Measurements from ENCODE around the gene NT5DC3.
A peak's percentile ranks its signal among the peaks of the same experiment; 100 is the strongest.
"Not testable (repeated sequence)": the region's sequence is repeated elsewhere in the genome, so short reads cannot be mapped to it uniquely, and the experiment has no call there.

The NT5DC3 gene

DNA sequence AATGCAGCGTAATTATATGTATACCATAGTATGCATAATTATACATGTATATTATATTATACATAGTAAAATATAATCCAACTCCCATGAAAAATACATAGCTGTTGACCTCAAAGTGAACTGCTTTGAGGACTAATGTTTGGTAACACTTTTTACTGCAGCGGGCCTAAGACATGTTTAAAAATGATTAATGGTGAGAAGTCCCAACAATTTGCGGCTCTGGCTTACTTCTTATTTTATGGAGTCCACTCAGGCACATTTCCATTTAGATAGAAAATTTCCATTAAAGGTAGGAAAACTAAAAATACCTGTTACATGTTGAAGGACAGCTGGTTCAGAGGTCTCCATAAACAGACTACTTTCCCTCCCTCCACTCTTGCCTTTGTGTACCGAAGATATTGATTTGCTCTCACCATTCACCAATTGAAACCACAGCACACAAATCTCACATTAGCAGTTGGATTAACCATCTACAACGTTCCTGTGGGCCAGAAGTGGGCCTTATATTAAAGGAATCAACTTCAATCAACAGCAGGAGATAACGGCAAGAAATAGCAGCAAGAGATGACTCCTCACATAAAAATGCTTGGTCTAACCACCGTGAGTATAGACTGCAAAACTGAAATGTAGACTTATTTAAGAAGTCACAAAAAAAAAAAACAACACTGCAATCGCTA is 14.1 kb upstream of the NT5DC3 start:
- no peak for DNase-seq

DNA sequence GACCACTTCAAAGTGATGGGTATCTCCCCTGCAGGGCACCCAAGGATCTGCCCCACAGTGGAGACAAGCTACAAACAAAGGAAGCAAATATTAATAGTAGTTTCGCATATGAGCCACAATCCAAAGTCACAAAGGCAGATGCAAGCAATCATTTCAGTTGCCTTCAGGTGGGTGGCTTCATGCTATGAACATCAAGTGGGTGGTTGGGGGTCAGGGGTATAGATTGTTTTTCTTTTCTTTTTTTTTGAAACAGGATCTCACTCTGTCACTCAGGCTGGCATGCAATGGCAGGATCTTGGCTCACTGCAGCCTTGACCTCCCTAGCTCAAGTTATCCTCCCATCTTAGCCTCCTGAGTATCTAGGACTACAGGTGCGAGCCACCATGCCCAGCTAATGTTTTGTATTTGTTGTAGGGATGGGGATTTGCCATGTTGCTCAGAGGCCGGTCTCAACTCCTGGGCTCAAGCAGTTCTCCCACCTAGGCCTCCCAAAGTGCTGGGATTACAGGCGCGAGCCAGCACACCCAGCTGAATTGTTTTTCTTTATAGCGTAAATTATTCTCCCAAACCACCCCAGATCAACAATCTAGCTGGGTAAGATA is 13.4 kb upstream of the NT5DC3 start:
- no peak for DNase-seq

DNA sequence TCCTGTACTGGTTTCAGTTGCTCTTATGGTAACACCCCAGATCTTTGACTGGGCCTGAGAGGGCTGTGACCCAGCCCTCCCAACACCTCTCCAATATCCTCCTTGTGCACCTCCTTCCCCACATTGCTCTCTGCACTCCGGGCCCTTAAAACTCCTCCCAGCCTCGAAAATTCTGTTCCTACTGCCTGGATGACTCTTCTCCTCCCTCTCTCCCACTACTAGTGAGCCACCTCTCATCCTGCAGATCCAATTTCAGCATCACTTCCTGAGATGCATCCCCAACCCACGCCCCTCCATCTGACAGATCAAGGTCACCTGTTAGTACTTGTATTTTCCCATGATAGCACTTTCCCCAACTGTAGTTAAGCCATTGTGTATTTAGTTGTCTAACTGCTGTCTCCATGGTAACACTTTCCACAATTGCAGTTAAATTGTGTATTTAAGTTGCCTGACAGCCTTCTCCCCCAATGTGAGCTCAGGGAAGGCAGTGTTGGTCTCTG is 11.5 kb upstream of the NT5DC3 start:
- peak; percentile 88 for DNase-seq

DNA sequence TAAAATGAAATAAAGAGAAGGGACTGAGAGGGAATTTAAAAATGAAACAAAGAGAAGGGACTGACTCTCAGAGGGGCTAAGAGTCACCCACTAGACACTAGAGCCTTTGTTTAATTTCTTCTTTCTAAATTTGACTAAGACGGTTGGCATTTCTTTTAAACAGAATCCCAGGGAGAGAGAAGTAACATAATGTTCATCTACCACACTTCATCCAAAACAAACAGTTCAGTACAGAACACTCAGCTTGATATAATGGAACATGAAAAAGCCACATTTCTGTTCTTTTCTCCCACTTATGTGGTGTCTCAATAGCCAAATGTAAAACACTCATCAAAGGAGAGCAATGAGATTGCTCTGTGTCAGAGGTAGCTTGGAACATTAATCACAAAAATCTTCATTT is 10.1 kb upstream of the NT5DC3 start:
- DNase-seq = no peak

DNA sequence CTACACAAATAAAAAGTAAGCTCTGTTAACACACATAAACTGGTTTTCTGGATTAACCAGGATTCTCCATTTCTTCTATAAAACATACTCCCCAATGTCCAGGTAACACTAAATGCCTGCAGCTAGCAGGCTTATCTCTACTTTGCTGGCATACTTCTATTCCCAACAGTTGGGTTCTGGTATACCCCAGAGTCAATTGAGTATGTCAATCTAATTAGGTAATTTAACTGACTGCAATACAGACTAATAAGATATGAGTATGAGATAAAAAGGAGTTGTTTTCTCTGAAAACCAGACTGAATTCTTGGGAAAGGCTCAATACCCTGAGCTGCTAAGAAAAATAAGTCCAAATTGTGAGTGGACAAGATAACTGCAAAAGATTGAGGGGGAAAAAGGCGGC is 9.4 kb upstream of the NT5DC3 start:
- DNase-seq = no peak

DNA sequence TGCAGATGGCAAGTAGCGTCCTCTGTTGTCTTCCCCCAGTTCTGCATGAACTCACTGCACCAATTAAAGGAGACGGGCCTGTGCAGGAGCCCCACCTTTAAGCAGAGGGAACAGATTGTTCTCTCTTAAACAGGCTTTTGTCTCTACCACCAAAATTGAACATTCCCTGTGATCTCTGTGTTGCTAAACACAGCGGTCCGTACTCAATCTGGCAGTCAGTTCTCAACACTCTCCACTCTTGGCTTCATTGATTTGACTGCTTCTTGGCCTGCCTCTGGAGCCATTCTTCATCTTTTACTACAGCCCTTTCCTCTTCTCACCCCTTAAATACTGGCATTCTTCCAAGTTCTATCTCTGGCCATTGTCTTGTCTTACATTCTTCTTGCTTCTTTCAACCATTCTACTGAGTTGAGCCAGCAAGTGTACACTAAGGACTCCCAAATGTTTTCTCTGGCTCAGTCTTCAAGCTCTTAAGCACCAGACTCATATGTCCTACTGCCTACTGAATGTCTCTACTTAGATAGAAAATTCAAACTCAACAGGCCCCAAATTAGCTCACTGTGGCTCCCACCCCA is 8.0 kb upstream of the NT5DC3 start:
- DNase-seq = no peak

DNA sequence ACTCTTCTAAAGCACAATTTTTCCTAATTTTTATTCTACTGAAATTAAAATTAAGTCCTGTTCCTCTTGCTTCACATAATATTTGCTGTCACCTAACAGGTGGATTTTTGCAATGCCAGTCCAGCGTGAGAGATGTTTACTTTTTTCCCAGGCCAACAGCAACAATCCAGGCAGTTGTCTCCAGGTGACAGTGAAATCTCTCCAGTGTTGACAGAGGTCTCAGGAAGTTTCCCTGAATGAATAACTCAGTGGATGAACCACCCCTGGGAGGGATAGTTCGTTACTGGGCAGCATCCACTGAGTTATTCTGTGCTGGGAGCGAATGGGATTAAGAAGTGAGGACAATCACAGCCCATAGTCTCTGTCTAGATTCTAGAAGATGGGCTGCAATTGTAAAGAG is 7.1 kb upstream of the NT5DC3 start:
- no peak for DNase-seq

DNA sequence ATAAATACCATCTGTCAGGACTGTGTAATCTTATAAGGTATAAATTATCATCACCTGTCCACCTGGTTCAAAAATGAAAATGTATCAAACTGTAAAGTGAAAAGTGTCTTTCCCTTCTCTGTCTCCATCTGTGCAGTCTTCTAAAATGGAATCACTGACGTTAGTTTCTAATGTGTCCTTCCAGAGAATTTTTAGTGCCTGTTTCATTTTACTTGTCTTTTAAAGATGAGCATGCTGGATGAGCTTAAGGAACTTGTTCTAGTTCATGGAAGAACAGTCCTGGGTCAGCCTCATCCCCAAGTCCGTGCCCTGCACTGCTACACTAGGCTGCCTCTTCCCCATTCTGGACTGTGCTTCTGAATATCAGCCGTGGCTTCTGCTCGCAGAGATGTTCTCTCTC is 5.4 kb upstream of the NT5DC3 start:
- no peak for DNase-seq

DNA sequence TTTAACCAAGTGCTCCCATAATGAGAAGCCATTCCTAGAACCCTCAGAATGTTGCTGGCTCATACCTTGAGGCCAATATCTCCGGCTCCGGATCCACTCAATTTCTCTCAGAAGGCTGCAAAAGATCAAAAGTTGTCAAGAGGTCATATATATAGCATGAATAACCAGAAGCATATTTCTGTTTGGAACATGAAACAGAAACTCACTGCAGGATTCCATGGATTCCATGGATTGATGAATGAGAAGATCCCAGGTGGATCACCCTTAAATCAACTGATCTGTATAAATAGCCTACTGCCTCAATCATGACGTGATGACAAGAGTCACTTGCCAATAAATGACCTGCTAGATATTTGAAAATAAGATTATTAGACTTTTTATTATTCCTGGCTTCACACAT is 3.3 kb upstream of the NT5DC3 start:
- DNase-seq = no peak

DNA sequence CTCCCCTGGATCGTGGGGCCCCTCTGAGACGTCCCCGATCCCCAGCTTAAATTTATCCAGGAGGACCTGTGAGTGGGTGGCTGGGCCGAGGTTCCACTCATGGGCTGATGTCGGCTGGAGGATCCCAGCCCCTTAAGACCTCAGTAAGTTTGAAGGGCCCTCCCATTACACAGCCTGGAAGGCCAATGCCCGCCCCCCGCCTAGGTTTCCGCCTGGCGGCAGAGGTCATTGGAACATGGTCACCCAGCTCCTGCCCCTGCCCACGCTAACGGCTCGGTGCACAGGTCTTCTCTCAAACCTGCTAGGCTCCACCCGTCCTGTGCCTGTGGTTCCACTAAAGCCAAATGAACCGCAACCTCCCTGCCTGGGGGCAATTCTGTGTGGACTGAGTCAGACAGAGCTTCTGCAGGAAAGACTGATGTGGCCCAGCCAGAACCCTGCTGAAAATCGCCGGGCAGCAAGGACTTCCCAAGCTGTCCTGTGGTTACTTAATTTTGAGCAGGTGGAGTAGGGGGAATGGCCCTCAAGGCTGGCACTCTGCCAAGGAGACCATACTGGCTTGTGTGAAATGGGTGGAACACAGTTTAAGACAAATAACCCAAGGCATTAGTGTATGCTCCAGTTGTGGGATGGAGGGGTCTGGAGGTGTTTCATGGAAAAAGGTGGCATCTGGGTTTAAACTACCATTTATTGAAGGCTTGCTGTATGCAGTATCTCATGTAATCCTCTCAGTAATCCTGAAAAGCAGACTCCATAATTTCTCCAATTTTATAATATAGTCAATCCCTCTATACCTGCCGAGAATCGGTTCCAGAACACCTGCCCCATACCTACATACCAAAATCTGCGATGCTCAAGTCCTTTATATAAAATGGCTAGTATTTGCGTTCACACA is 903 bp upstream of the NT5DC3 start:
- DNase-seq = peak; percentile 55

DNA sequence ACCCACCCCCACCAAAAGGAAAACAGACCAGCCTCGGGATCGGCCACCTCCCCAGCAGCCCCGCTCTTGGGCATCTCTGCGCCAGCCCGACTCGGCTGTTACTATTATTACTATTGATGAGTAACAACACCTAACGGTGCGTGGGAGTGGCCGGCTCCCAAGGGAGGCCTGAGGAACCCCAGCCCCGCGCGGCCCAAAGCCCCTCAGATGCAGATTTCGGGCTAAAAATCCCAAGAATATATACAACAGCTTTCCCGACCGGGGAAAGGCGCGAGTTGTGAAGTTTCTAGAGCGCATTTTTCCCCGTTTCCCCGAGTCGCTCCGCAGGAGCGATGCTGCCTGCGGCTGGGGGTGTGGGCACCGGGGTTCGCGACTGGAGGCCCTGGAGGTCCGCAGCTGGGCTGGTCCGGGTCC is 565 bp downstream of the NT5DC3 start:
- no peak for DNase-seq

DNA sequence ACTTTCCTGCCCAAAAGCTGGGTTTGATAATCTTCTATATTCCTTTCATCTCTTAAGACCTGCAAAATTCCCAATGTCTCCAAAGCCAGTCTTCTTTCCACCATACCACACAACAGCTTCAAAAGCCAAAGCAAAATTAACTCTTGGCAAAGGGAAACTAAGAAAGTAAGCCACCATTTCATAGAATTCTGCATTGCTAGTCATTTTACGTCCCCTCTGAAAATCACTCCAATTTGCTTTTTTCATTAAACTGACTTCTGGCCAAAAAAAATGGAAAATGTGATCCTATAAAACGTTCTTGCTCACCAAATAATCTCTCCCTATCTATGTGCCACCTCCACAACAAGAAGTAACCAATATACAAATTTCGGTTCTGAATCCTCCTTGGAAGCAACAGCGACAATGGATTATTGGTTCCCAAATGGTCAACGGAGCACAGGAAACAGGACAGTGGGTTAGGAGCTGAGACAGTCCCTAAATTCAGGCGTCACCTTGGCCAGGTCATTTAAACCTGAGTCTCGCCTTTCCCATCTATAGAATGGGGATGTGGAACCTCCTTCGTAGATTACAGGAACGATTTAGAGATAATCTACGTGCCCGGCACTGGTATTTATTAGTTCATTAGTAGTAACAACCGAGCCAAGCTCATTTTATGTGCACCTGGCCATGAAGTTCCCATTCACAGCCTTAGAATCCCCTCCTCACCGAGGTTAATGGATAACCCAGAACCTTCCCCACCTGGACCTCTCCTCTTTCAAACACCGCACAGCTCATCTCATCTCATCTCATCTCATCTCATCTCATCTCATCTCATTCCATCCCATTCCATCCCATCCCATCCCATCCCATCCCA is 1.2 kb downstream of the NT5DC3 start:
- DNase-seq = no peak

DNA sequence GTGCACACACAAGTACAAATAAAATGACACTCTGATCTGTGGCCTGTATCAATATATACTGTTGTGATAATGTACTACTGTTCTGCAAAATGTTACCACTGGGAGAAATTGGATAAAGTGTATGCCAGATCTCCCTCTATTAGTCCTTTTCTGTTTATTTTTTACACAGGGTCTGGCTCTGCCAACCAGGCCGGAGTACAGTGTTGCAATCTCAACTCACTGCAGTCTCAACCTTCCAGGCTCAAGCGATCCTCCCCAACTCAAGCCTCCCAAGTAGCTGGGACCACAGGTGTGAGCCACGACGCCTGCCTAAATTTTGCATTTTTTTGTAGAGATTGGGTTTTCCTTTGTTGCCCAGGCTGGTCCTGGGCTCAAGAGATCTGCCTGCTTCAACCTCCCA is 1.9 kb downstream of the NT5DC3 start:
- no peak for DNase-seq

DNA sequence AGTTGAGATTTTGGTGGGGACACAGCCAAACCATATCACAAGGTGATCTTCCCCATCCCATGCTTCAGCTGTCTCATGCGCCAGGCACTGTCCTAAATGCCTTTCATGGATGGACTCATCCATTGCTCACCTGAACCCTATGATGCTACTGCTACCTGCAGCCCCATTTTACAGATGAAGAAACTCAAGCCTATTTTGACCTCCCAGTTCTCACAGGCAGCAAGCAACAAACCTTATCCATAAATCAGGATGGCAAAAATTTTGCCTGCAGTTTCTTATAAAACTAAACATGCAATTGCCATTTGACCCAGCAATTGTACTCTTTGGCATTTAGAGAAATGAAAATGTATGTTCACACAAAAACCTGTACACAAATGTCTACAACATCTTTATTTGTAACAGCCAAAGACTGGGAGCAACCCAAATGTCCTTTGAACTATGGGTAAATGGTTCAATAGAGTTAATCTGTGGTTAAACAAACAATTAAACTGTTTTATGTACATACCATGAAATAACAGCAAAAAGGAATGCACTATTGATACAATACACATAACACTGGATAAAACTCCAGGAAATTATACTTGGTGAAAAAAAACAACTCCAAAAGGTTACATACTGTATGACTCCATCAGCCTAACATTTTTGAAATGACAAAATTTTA is 2.6 kb downstream of the NT5DC3 start:
- DNase-seq = no peak

DNA sequence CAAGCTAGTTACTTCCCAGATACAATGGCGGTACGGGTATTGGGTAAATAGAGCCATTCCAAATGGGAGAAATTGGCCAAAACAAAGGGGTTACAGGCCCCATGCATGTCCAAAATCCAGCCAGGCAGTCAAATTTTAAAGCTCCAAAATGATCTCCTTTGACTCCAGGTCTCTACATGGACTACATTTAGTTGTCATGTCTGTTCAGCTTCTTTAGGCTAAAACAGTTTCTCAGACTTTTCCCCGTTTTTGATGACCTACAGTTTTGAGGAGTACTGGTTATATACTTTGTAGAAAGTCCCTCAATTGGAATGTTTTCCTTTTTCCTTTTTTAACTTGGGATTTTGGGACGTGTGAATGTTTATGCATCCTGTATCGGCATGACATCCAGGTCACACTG is 4.7 kb downstream of the NT5DC3 start:
- no peak for DNase-seq

DNA sequence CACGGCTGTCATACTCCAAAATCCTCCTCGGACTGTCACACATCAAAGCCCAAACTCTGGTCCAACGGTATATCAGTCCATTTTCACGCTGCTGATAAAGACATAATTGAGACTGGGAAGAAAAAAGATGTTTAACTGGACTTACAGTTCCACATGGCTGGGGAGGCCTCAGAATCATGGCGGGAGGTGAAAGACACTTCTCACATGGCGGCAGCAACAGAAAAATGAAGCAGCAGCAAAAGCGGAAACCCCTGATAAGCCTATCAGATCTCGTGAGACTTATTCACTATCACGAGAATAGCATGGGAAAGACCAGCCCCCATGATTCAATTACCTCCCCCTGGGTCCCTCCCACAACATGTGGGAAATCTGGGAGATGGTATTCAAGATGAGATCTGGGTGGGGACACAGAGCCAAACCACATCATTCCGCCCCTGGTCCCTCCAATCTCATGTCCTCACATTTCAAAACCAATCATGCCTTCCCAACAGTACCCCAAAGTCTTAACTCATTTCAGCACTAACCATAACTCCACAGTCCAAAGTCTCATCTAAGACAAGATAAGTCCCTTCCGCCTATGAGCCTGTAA is 5.2 kb downstream of the NT5DC3 start:
- not testable (repeated sequence) for DNase-seq

DNA sequence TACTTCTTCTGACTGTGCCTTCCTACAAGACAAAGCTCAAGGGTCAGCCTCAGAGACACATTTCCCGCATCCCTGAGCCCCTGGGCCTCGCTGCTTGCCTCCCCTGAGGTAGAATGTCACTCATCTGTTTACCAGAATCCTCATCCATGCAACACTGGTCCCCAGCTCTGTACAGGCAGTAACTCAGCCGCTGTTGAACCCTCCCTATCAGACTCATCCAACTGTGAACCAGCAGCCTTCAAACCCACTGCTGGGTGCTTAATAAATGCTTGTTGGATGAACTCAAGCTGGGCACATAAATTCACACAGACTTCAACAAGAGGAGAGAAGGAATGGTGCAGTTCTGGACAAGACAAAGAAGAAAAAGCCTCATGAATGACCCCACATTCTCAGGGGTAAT is 6.1 kb downstream of the NT5DC3 start:
- DNase-seq = no peak

DNA sequence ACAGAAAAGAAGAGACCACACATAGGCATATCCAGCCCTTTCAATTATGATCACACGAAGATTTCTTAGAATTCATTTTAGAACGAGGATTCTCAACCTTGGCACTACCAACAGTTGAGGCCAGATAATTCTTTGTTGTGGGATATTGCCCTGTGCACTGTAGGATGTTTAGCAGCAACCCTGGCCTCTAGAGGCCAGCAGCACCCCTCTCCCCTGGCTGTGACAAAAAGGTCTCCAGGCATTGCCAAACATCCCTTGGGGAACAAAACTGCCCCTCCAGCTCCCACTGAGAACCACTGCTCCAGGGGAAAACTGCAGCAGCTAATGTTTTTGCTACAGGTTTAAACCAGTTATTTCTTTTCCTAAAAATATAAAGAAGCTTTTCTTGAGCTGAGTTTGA is 7.1 kb downstream of the NT5DC3 start:
- no peak for DNase-seq

DNA sequence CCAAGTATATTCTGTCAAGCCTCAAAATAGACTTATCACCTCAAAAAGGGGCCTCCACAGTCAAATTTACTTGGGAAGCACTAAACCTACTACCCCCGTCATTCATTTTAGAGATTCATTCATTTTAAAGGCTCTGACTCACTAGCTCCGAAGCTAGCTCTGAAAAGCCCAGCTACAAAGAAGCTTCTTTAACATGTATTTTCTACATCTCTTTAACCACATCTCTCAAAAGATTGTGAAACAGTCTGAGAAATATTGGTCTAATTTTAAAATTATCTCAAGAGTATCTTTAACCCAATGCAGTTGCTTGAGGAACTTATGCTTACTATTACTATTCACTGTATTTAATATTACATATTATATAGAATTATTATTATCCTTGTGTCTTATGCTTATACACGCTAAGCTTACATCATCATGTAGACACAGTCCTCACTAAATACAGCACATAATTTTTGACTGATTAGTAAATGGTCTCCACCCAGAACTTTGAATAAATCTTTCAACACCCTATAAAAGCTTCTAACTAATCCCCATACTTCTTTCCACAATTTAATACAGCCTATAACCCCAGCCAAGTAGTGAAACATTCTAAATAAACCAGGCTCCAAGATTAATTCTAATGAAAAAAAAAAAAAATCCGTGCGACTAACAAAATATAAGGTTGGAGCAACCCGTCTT is 7.8 kb downstream of the NT5DC3 start:
- DNase-seq = no peak

DNA sequence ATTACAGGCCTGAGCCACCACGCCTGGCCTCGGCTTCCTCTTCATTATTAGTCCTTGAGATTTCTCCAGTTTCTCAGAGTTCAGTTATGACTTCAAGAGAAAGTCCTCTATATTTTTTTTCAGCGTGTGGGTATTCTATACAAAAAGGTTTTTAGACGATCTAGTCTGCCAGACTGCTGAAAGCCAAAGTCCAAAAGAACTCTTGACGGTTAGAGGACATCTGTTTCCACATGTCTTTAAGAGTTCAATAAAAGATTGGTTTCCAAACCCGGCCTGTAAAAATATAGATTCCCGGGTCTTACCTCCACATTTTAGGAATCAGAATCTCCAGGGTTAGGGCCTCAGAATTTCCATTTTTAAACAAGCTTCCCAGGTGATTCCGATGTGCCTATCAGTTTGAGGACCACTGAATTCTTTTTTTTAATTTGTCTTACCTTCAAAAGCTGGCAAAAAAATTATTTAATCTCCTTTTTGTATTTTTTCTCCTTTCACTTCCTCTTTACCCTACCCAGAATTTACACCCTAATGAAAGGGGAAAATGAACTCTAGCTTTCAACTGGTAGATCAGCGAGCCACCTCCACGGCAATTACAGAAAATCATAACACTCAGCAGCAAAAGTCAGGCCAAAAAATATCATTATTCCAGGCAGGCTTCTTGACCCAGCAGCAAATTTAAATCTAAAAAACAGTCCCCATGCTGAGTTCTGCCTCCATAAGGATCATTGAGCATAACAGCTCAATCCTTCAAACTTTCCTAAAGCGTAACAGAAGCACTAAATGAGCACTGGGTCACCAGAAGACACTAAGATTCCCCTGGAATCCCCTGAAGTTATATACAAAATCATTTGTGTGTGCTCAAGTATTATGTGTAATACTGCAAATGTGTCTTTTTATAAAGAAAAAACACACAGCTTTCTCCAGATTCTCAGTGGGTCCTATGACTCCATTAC is 8.7 kb downstream of the NT5DC3 start:
- DNase-seq = peak; percentile 73
